GM12875 (cell line): ENCODE results near the gene BRCA2.

Experiments
- H3K4me3 ChIP-seq: one replicate; pipeline ENCODE4 v1.5.1; 2011; ENCODE audit warnings: low read depth, low read length, control low read depth
- TF ChIP-seq, protein P1 (sequence below): IDR thresholded peaks from 2 replicates; pipeline ENCODE4 v1.5.1; 2011; ENCODE audit warnings: low read depth, mild to moderate bottlenecking, control low read depth, inconsistent platforms, low read length, moderate library complexity, borderline replicate concordance; ENCODE audit not compliant: insufficient read depth

Gene BRCA2

DNA sequence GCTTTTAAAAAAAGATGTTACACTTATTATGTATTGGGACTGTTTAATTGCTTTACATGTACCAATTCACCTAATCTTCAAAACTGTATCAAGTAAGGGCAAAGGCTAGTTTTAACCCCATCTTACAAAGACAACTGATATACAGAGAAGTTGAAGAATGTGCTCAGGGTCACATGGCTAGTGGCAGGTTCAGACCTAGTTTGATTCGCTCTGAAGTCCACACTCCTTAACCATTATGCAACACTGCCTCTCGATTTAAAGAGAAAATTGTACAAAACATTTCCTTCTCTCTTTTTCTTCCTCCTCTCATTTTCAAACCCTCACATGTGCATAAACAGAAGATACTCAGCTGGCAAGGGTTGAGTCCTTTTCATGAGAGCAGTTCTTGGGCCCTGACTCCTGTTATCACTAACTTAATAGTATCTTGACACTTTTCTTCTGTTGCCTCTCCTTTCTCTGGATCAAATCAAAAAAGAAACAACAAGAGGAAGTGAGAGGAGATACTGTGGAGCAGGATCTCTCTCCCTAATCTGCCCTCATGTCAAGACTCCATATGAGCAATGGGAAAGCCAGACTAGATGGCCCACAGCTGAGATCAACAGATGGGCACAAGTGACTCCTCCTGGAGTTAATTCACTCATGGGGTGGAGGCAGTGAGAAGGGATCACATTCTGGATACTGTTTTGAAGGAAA, 131.6 kb downstream of the BRCA2 start:
- TF ChIP-seq, protein P1, sequence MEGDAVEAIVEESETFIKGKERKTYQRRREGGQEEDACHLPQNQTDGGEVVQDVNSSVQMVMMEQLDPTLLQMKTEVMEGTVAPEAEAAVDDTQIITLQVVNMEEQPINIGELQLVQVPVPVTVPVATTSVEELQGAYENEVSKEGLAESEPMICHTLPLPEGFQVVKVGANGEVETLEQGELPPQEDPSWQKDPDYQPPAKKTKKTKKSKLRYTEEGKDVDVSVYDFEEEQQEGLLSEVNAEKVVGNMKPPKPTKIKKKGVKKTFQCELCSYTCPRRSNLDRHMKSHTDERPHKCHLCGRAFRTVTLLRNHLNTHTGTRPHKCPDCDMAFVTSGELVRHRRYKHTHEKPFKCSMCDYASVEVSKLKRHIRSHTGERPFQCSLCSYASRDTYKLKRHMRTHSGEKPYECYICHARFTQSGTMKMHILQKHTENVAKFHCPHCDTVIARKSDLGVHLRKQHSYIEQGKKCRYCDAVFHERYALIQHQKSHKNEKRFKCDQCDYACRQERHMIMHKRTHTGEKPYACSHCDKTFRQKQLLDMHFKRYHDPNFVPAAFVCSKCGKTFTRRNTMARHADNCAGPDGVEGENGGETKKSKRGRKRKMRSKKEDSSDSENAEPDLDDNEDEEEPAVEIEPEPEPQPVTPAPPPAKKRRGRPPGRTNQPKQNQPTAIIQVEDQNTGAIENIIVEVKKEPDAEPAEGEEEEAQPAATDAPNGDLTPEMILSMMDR, result no peak

DNA sequence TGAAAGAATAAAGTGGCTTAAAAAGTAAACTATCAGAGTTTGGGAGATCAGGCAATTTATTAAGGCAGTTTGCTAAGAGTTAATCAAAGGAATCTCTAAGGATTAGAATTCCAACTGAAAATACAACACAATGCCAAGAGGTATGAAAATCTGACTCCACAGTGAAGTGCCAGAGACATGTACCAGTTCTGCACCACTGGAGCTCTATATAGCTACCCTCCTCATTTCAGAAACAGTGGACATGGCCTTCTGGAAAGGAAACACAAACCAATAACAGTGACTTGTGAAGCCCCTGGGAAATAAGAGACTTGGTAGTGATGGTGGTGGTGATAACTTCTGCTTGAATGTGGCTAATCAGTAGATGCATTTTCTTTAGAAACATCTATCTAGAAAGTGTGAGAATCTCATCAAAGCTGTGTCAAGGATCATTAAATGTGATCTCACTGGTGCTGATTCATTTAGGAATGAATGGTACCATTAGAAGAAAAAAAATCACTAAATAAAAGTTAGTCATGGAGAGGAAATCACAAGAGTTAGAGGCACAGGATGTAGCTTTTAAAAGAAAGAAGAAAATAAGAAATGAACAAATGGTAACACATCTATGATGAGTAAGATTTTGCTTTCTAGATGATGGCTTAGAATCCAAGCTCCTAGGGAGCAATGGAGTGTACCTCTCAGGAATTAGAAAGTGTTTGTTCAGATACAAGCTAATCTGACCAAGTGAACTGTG, 132.8 kb downstream of the BRCA2 start:
- TF ChIP-seq, protein P1, result no peak
- no peak overlapping the region for H3K4me3 ChIP-seq

More for the DNA sequence above, 131.6 kb downstream of the BRCA2 start:
- H3K4me3 ChIP-seq, result no peak overlapping the region

DNA sequence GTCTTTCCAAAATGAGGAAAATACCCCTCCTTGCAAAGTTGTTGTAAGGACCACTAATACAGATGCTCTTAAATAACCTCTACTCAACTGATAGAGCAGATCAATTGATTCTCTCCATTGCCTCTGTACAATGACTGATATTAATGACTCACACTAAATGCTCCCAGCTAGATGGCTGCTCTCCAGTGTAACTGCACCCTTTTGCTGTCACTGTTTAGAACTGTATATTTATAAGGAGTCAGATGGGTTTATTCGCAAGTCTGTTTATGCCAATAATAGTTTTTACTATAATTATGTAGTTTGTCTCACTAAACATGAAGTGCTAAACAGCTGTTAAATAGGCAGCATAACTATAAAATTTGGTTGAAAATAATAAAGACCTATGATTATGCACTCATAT, 133.7 kb downstream of the BRCA2 start:
- H3K4me3 ChIP-seq, result no peak overlapping the region
- TF ChIP-seq, protein P1, result no peak
